Central memory CD4-positive, alpha-beta T cell (primary cell): Measurements from ENCODE around the gene PIK3R4.

Experiments used
- DNase-seq: peaks from one replicate; pipeline ENCODE4 v3.0.0; 2022

The PIK3R4 gene

GRCh38 chr3:130687327-130687726, 59.3 kb downstream of the PIK3R4 start:
- DNase-seq, result no peak

- DNase-seq, result no peak
These were observed 59.8 kb downstream of the PIK3R4 start for GRCh38 chr3:130686833-130687232.

GRCh38 chr3:130682131-130682530, 64.5 kb downstream of the PIK3R4 start:
- DNase-seq, result no peak

GRCh38 chr3:130679218-130679617, 67.4 kb downstream of the PIK3R4 start:
- DNase-seq, result no peak

GRCh38 chr3:130677343-130677742, 69.3 kb downstream of the PIK3R4 start:
- DNase-seq, result no peak

- DNase-seq, result no peak
These were observed 74.9 kb downstream of the PIK3R4 start for GRCh38 chr3:130671545-130672312.

- DNase-seq, result no peak
These were observed 76.9 kb downstream of the PIK3R4 start for GRCh38 chr3:130669740-130670139.

- no peak for DNase-seq
These were observed 83.5 kb downstream of the PIK3R4 start for GRCh38 chr3:130663092-130663491.

GRCh38 chr3:130662501-130662996, 84.1 kb downstream of the PIK3R4 start:
- DNase-seq, result no peak

- DNase-seq, result no peak
These were observed 85.3 kb downstream of the PIK3R4 start for GRCh38 chr3:130661140-130661891.

GRCh38 chr3:130659911-130660310, 86.7 kb downstream of the PIK3R4 start:
- DNase-seq, result no peak

GRCh38 chr3:130658678-130659077, 88.0 kb downstream of the PIK3R4 start:
- DNase-seq, result no peak

- no peak for DNase-seq
These were observed 90.0 kb downstream of the PIK3R4 start for GRCh38 chr3:130656627-130657026.

- no peak for DNase-seq
These were observed 91.7 kb downstream of the PIK3R4 start for GRCh38 chr3:130654921-130655320.

GRCh38 chr3:130654091-130654490, 92.5 kb downstream of the PIK3R4 start:
- DNase-seq, result no peak

- DNase-seq, result no peak
These were observed 97.5 kb downstream of the PIK3R4 start for GRCh38 chr3:130649061-130649654.

- no peak for DNase-seq
These were observed 98.3 kb downstream of the PIK3R4 start for GRCh38 chr3:130648293-130648692.

- no peak for DNase-seq
These were observed 101.4 kb downstream of the PIK3R4 start for GRCh38 chr3:130645261-130645660.

GRCh38 chr3:130644628-130645253, 101.9 kb downstream of the PIK3R4 start:
- DNase-seq, result no peak

GRCh38 chr3:130640027-130640426, 106.6 kb downstream of the PIK3R4 start:
- DNase-seq, result no peak

- DNase-seq, result no peak
These were observed 110.0 kb downstream of the PIK3R4 start for GRCh38 chr3:130636480-130637234.

GRCh38 chr3:130635978-130636377, 110.7 kb downstream of the PIK3R4 start:
- no peak for DNase-seq
